SU-DHL-6 (cell line): ENCODE measurements around the gene CLEC16A.

Experiments used
- H2AFZ ChIP-seq: fragments of 200-600 bp; sonication (generic); 2 replicates; pipeline ENCODE4 v1.6.1; 2014; ENCODE audit warnings: low read depth, mild to moderate bottlenecking, moderate library complexity, mixed read lengths, antibody characterized with exemption, low read length; ENCODE audit not compliant: severe bottlenecking
- H3F3A ChIP-seq: fragments of 200-600 bp; shearing (Covaris generic); 2 replicates; pipeline ENCODE4 v1.6.0; 2016; ENCODE audit warnings: antibody characterized with exemption, mild to moderate bottlenecking; ENCODE audit not compliant: insufficient read depth
- H3K27ac ChIP-seq: fragments of 200-600 bp; sonication (generic); 2 replicates; pipeline ENCODE4 v1.5.1; 2016; ENCODE audit warnings: low read depth, mild to moderate bottlenecking, low read length, moderate library complexity, mixed read lengths
- H3K27me3 ChIP-seq: fragments of 200-600 bp; sonication (generic), shearing (Covaris generic); 2 replicates; pipeline ENCODE4 v1.6.0; 2014; ENCODE audit warnings: mild to moderate bottlenecking, low read length
- H3K36me3 ChIP-seq: fragments of 200-600 bp; sonication (generic); 2 replicates; pipeline ENCODE4 v1.6.1; 2014; ENCODE audit warnings: mild to moderate bottlenecking, low read length, mixed read lengths
- H3K4me2 ChIP-seq: fragments of 300-600, 200-600 bp; shearing (Covaris generic), sonication (generic); 2 replicates; pipeline ENCODE4 v1.6.0; 2014; ENCODE audit warnings: low read length, low read depth, mild to moderate bottlenecking; ENCODE audit not compliant: poor library complexity, severe bottlenecking
- H3K4me3 ChIP-seq: fragments of 200-600 bp; sonication (generic); 2 replicates; pipeline ENCODE4 v1.5.1; 2014; ENCODE audit warnings: antibody characterized with exemption, low read length, mild to moderate bottlenecking, mixed read lengths; ENCODE audit not compliant: insufficient read depth, poor library complexity, severe bottlenecking
- H3K79me2 ChIP-seq: fragments of 200-600 bp; sonication (generic); 2 replicates; pipeline ENCODE4 v1.6.1; 2014; ENCODE audit warnings: mild to moderate bottlenecking, low read length, moderate library complexity; ENCODE audit not compliant: insufficient read depth
- H3K9ac ChIP-seq: fragments of 200-600 bp; sonication (generic); 2 replicates; pipeline ENCODE4 v1.7.0; 2014; ENCODE audit warnings: mild to moderate bottlenecking, low read length
- H3K9me2 ChIP-seq: fragments of 200-600 bp; sonication (generic); replicated peaks from 2 replicates; pipeline ENCODE4 v1.6.1; 2014; ENCODE audit warnings: low read length; ENCODE audit not compliant: insufficient read depth
- H3K9me3 ChIP-seq: fragments of 200-600 bp; sonication (generic); 2 replicates; pipeline ENCODE4 v1.6.1; 2014; ENCODE audit warnings: low read length, mixed read lengths; ENCODE audit not compliant: insufficient read depth
- H4K20me1 ChIP-seq: fragments of 200-600 bp; sonication (generic); 2 replicates; pipeline ENCODE4 v1.6.1; 2014; ENCODE audit warnings: low read depth, mild to moderate bottlenecking, antibody characterized with exemption, low read length, moderate library complexity, mixed read lengths
- CTCF ChIP-seq: fragments of 200-600 bp; sonication (generic); IDR thresholded peaks from one replicate; pipeline ENCODE4 v1.5.1; 2017; ENCODE audit warnings: antibody characterized with exemption, mild to moderate bottlenecking, low read length, moderate library complexity; ENCODE audit not compliant: insufficient read depth, poor library complexity, severe bottlenecking
- EZH2phosphoT487 ChIP-seq: fragments of 200-600 bp; sonication (generic), shearing (Covaris generic); conservative IDR thresholded peaks from 2 replicates; pipeline ENCODE4 v1.6.1; 2018; ENCODE audit warnings: mild to moderate bottlenecking, antibody characterized with exemption, low read length, moderate library complexity, mixed read lengths

CLEC16A gene

DNA sequence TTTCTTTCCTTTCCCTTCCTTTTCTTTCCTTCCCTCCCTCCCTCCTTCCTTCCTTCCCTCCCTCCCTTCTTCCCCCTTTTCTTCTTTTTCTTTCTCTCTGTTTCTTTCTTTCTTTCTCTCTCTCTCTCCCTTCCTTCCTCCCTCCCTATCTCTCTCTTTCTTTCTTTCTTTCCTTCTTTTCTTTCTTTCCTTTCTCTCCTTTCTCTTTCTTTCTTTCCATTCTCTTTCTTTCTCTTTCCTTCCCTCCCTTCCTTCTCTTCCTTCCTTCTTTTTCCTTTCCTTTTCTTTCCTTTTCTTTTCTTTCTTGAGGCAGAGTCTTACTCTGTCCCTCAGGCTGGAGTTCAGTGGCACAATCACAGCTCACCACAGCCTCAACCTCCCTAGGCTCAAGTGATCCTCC, 33.1 kb upstream of the CLEC16A start:
- H4K20me1 ChIP-seq, result no peaks in the 10 kb centered on the region
- H3K4me3 ChIP-seq, result no peak overlapping the region

DNA sequence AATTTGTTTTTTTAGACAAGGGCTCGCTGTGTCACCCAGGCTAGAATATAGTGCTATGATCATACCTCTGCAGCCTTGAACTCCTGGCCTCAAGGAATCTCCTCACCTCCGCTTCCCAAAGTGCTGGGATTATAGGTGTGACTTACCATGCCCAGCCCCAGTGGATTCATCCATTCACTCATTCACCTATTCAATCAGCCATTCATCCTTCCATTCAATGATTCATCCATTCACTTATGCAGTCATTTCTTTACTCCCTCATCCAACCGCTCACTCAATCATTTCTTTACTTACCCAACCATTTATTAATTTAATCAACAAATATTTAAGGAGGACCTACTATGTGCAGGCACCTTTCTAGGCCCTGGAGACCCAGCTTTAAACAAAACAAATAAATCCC, 27.8 kb upstream of the CLEC16A start:
- Histone ChIP-seq H4K20me1 (no peaks in the 10 kb centered on the region), H3K36me3 (no peaks in the 10 kb centered on the region), H3K9me2 (no peaks in the 10 kb centered on the region), H3K4me2 (no peak overlapping the region), H3K27me3 (no peaks in the 10 kb centered on the region), H3K9ac (no peak overlapping the region), H3K9me3 (no peaks in the 10 kb centered on the region), H3K4me3 (no peak overlapping the region), H3F3A (peaks cover 17% of the 10 kb centered on the region), H3K27ac (no peak overlapping the region), H2AFZ (no peak overlapping the region), H3K79me2 (no peaks in the 10 kb centered on the region)
- no peak for TF ChIP-seq EZH2phosphoT487
- no peak for TF ChIP-seq CTCF

More for the DNA sequence above, 33.1 kb upstream of the CLEC16A start:
- H3K27me3 ChIP-seq, result no peaks in the 10 kb centered on the region
- TF ChIP-seq EZH2phosphoT487 (no peak), CTCF (no peak)
- no peaks in the 10 kb centered on the region for H3K9me3 ChIP-seq
- H3K36me3 ChIP-seq, result no peaks in the 10 kb centered on the region
- H3F3A ChIP-seq, result peaks cover 24% of the 10 kb centered on the region
- H3K9me2 ChIP-seq, result no peaks in the 10 kb centered on the region
- no peak overlapping the region for H3K4me2 ChIP-seq
- peak overlapping the region; percentile 93; the same call in 1 of the 2 replicates for H3K27ac ChIP-seq
- H3K9ac ChIP-seq, result no peak overlapping the region
- H2AFZ ChIP-seq, result no peak overlapping the region
- no peaks in the 10 kb centered on the region for H3K79me2 ChIP-seq

DNA sequence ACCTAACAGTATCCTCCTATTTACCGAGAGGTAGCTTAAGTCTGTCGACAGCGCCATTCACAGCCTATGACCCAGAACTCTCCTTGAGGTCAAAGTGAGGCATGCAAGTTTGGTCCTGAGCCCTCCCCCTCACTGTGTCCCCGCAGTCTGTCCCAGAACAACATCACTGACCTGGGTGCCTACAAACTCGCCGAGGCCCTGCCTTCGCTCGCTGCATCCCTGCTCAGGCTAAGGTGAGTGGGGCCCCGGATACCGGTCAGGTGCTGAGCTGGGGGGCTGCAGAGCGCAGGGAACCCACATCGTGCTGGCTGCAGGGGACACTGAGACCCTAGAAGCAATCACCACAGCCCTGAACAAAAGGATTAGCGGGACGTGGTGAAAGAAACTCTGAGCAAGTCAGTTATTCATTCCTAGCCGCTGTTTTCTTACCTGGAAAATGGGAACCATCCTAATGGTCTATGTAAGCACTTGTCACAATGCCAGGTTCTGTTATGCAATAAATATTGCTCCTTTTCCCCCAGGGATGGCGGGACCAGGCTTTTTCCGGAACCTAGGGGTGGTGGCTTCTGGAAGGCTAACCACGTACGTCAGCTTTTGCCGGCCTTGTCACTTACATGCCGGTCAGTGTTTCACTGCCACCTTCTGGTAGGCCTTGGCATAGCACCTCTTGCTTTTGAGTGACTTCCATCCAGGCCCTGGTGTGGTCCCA, 25.9 kb upstream of the CLEC16A start:
- H3K4me2 ChIP-seq, result peak overlapping the region; percentile 15
- TF ChIP-seq EZH2phosphoT487 (no peak), CTCF (peak; percentile 77)

More for the DNA sequence above, 25.9 kb upstream of the CLEC16A start:
- Histone ChIP-seq H3K36me3 (no peaks in the 10 kb centered on the region), H2AFZ (no peak overlapping the region), H3K9me3 (no peaks in the 10 kb centered on the region), H3K27ac (no peak overlapping the region), H4K20me1 (no peaks in the 10 kb centered on the region), H3F3A (no peaks in the 10 kb centered on the region), H3K9ac (no peak overlapping the region), H3K9me2 (no peaks in the 10 kb centered on the region), H3K79me2 (no peaks in the 10 kb centered on the region), H3K27me3 (no peaks in the 10 kb centered on the region), H3K4me3 (no peak overlapping the region)
